Measurements from ENCODE around the gene HSD11B1.
"Not testable (repeated sequence)": the region's sequence is repeated elsewhere in the genome, so short reads cannot be mapped to it uniquely, and the experiment has no call there.

Gene HSD11B1

GRCh38 chr1:209691237-209691636 lies 13.4 kb upstream of the HSD11B1 start:
- DNase-seq (ENCODE audit: low read depth in 2 of 2), result no peak

DNA sequence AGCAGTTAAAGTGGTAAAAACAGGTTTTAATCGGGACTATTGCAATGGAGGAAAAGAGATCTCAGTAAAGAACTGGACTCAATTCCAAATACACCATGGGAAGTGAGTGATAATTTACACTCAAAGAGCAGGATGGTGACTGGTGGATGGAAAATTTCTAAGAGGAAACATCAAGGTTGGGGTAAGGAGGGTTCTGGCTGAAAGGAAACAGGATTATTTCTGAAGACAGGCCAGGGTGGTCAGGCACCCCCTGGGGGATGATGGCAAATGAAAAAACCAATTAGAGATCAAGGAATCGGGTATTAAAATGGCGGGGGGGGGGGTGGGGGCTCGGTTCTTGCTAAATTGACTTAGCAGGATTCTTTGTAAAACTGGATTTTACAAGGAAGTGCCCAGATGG lies 12.3 kb upstream of the HSD11B1 start:
- DNase-seq (ENCODE audit: low read depth in 2 of 2), result no peak

DNA sequence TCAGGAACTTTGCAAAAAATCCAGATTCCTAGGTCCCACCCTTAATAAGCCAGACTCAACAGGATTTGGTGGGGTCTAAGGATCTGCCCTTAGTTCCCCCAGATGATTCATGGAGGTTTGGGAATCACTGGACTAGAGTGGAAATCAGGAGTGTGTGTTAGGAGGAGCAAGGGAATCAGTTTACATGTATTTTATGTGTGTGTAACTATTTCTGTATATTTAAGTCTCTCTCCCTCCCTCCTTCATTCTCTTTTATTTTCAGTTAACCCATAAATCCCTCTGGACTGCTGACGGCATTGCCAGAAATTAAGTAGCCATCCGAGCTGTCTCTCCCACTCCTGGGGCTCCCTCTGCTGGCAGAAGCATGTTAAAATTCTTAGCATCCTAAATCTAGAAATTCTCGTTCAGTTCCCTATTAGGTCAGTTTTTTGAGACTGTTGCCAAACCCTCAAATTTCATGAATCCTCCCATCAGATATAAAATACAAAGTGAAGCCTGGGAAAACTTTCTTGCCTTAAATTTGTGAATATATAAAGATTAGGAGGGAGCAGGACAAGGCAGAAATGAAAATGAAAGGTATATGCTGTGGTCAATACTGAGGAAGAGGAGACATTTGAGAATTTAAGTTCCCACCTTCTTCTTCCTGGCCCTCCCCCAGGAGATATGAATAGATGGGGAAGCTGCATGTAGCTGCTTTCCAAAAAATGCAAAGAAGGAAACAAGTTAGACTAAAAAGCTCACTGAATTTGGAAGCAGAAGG lies 11.7 kb upstream of the HSD11B1 start:
- peak; percentile 69 to 72 for DNase-seq (ENCODE audit: low read depth in 2 of 2)

DNA sequence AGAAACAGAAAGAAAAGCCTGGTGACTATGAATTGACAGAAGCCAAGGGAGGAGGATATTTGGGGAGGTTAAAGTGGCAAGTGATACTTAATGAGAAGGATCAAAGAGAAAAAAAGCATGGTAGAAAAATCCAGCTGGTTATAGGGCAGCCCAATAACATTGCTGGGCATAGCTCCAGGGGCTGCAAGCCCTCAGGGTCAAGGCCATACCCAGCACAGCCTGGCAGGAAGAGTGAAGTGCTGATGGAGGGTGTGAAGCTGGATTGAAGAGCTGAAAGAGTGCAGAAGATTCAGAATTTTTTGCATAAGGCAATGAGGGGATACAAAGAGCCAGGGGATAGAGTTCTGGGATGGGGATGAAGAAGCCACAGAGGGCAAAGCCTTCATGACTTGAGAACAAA lies 8.0 kb upstream of the HSD11B1 start:
- DNase-seq (ENCODE audit: low read depth in 2 of 2), result no peak

GRCh38 chr1:209697126-209697525 lies 7.5 kb upstream of the HSD11B1 start:
- no peak for DNase-seq (ENCODE audit: low read depth in 2 of 2)

- DNase-seq (ENCODE audit: low read depth in 2 of 2), result not testable (repeated sequence)
Measured at GRCh38 chr1:209700686-209701085, 4.0 kb upstream of the HSD11B1 start.

GRCh38 chr1:209702832-209703231 lies 1.8 kb upstream of the HSD11B1 start:
- DNase-seq (ENCODE audit: low read depth in 2 of 2), result no peak

DNA sequence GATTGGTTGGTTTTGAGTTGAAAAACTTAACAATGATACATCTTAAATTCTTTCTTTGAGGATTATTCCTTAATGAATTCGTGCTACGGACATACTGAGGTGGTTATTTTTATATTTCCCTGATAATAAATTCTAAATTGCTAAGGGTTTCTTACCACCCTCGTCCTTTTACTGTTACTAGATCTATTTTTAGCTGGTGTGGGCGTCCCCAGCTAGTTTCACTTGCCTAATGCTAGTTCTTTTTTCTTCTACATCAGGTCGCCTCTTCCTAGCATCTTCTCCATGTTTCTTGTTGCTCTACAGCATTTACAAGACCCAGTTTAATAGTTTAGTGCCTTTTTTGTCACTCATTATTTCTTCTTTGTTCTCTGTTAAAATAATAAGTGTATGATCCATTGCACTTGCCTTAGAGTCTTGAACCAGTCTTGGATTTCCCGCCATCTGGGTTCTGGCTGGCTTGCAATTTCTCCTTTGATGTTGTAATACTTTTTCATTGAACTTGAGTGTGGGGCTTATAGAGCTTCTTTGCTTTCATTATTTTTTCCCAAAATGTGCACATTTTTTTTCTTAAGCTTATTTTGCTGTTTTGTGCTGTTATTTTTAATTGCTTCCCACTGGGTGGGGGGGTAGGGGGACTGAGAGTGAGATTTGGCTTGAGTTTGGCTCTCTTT lies 677 bp upstream of the HSD11B1 start:
- DNase-seq (ENCODE audit: low read depth in 2 of 2), result no peak

GRCh38 chr1:209705033-209705598 lies 470 bp downstream of the HSD11B1 start:
- DNase-seq (ENCODE audit: low read depth in 2 of 2), result no peak

DNA sequence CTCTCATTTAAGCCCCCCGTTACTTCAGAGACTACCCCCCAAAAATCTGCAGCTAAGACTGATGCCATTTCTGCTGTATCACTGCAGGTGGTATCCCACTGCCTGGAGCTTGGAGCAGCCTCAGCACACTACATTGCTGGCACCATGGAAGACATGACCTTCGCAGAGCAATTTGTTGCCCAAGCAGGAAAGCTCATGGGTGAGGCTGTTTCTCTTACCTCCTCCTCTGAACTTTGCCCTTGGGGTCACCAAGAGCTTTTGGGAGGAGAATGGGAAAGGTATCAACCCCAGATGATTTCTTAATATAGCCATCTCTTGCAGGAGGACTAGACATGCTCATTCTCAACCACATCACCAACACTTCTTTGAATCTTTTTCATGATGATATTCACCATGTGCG lies 2.0 kb downstream of the HSD11B1 start:
- no peak for DNase-seq (ENCODE audit: low read depth in 2 of 2)

- DNase-seq (ENCODE audit: low read depth in 2 of 2), result no peak
Measured at GRCh38 chr1:209707308-209707707, 2.7 kb downstream of the HSD11B1 start.

- no peak for DNase-seq (ENCODE audit: low read depth in 2 of 2)
Measured at GRCh38 chr1:209708297-209708696, 3.7 kb downstream of the HSD11B1 start.

DNA sequence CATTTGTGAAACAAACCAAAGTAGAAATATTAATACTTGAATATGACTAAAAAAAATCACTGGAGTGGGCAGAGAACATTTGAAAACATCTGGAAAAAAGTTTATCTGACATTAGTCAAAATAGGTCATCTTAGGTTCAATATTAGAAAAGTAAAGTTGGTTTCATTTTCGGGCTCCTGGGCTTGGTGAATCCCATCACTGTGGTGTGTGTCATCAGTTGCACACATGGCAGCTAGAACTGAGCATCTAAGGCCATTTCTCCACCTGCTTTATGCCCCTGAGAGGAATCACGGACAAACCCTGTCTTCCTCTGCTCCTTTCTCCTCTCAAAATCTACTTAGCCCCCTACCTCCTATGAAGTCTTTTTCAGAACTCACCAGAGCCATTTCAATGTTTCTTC lies 5.4 kb downstream of the HSD11B1 start:
- no peak for DNase-seq (ENCODE audit: low read depth in 2 of 2)

DNA sequence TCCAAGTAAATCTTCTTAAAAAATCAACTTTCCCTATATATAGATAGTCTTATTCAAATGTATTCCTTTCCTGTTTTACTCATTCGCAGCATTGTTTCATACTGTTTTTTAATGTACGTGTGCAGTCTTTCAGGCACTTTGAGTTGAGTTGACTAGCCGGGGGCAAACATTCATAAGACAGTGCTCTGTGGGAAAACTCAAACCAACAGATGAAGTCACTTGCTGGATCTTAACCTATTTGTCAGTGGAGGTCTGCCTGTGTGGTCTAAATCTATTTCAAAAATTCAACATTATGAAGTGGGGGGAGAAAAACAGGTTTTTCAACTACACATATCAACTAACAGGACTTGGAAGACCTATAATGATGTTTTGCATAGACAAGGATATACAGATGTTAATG lies 6.2 kb downstream of the HSD11B1 start:
- DNase-seq (ENCODE audit: low read depth in 2 of 2), result no peak

DNA sequence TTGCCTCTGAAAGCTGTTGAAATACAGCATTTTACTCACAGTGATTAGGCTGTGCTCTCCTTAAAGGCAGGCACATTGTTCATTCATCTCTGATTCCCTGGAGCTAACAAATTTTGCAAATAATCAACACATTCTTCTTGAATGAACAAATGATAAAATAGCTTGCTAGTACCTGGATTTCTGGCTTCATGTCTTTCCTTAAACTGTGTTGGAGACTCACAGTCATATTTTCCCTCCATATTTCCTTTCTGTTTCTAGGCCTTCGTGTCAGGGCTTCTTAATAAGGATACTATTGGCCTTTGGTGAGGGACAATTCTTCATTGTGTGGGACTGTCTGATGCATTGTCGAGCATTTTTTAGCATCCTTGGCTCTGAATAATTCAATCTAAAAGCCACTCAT lies 9.7 kb downstream of the HSD11B1 start:
- DNase-seq (ENCODE audit: low read depth in 2 of 2), result no peak

DNA sequence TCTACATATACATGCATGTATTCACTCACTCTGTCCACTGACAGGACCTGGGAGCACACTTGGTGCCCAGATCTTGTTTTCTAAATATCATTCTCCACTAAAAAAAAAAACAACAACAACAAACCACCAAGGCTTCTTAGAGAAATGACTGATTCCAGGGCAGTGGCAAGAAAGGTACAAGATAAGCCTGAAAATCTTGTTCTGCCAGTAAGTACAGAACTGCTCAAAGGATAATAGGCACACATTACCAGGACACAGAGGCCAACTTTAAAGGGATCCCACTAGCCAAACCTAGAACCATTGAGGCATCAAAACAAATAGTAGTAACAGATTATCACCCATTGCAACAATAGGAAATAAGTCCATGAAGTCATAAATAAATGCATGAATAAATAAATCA lies 10.7 kb downstream of the HSD11B1 start:
- DNase-seq (ENCODE audit: low read depth in 2 of 2), result no peak

- DNase-seq (ENCODE audit: low read depth in 2 of 2), result no peak
Measured at GRCh38 chr1:209717818-209718217, 13.2 kb downstream of the HSD11B1 start.

GRCh38 chr1:209720326-209720725 lies 15.7 kb downstream of the HSD11B1 start:
- no peak for DNase-seq (ENCODE audit: low read depth in 2 of 2)

GRCh38 chr1:209720826-209721225 lies 16.2 kb downstream of the HSD11B1 start:
- DNase-seq (ENCODE audit: low read depth in 2 of 2), result no peak

DNA sequence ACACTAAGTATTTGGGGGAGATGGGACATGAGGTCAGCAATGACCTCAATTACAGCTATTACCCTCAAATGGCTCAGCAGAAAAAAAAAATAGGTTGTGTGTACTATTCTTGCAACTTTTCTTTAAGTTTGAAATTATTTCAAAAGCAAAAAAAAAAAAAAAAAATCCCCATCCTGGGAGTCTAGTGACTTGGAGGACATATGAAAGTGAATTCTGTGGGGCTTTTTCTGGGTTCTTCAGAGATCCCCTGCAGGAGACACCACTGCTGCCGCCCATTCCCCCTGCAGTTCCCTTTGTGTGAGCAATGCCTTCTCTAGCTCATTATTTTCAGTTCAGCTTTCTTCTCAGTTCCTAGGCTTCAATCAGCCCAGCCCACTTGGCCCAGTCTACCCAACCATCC lies 16.7 kb downstream of the HSD11B1 start:
- DNase-seq (ENCODE audit: low read depth in 2 of 2), result no peak

- no peak for DNase-seq (ENCODE audit: low read depth in 2 of 2)
Measured at GRCh38 chr1:209723265-209723664, 18.6 kb downstream of the HSD11B1 start.

DNA sequence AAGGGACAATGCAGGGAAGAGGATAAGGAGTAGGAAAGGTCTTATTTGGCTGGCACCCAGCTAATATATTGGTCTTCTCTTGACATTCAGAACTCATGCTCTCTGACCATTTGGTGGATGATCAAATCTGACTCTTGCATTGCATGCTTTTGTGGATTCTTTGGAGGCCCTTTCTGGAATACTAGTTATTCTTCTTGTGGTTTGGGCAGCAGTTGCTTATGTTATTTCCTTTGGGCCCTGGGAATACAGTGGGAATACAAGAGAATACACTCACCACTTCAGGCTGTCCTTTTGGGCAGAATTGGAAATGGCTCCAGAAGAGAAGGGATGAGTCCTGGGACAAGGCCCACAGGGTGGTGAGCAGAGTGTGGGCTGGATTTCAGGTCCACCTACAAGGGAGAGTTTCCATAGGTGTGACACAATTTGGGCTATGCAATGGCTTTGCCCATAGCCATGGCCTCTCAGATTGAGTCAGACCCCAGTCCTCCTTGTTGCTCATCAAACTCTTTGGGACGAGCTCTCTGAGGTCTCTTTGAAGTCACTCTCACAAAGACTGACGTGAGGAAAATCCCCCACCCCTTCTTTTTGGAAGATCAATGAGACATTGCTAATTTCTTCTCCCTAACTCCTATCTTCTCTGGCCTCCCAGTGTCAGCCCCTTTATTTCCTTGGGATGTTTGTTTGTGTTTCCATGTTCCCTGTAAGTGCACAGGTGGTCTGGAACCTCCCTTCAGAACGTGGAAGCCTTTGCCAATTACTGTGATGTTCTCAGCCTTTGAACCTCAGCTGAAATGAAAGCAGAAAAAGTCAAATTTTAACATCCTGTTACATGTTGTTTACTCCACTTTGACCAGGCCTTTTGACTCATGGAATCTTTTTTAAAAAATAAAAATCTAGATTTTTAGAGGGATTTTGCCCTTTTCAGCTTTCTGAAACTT lies 19.4 kb downstream of the HSD11B1 start:
- peak; percentile 18 to 29 for DNase-seq (ENCODE audit: low read depth in 2 of 2)

All from activated CD4-positive, alpha-beta T cell treated with anti-CD3 and anti-CD28 coated beads for 24 hours (primary cell).